ENCODE data around the gene RNF2.
A peak's percentile ranks its signal among the peaks of the same experiment; 100 is the strongest.
"Not testable (repeated sequence)": the region's sequence is repeated elsewhere in the genome, so short reads cannot be mapped to it uniquely, and the experiment has no call there.

The RNF2 gene

DNA sequence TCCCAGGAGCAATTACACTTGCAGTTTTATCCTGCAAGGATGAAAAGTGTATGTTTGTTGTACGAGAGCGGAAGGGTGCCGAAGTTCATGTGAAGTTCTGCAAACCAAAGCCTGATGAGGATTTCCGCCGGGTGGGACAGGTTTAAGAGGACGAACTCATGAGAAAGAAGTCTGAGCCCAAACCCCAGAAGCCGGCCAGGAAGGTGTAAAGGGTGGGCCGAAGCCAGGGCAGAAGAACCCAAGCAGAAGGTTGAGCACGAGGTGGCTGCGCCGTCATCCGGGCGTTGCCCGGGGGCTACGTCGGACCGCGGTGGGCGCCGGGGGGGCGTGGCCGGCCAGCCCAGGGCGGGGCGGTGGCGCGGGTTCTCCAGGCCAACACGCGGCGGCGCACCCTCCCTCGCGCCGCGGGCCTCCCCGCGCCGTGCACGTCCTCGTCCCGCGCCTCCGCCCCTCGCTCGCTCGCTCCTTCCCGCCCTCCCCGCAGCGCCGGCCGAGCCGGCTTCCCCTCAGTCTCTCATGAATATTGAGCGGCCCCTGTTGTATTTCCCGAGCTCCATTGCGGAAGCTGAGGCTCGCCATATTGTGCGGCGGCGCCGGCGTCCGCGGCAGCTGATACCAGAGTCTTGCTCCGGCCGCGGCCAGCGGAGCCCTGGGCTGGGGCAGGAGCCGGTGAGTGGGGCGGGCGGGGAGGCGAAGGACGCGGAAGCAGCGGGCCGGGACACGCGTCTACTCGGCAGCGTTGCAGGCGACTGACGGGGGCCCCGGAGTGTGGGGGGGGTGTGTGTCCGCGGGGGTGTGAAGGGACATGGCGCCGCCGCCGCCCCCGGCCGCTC, at the start of gene RNF2:
TSS of gene RNF2 (plus strand) at position 578 of the 833 bp plus-strand sequence. CDS start 41,996 bp downstream, outside the sequence.
- peak; percentile 78 for DNase-seq

DNA sequence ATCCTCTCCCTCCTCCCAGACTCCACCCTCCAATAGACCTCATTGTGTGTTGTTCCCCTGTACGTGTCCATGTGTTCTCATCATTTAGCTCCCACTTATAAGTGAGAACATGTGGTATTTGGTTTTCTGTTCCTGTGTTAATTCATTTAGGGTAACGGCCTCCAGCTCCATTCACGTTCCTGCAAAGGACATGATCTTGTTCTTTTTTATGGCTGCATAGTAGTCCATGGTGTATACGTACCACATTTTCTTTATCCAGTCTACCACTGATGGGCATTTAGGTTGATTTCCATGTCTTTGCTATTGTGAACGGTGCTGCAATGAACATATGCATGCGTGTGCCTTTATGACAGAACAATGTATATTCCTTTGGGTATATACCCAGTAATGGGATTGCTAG, 45.4 kb upstream of the RNF2 start:
- DNase-seq, result not testable (repeated sequence)

DNA sequence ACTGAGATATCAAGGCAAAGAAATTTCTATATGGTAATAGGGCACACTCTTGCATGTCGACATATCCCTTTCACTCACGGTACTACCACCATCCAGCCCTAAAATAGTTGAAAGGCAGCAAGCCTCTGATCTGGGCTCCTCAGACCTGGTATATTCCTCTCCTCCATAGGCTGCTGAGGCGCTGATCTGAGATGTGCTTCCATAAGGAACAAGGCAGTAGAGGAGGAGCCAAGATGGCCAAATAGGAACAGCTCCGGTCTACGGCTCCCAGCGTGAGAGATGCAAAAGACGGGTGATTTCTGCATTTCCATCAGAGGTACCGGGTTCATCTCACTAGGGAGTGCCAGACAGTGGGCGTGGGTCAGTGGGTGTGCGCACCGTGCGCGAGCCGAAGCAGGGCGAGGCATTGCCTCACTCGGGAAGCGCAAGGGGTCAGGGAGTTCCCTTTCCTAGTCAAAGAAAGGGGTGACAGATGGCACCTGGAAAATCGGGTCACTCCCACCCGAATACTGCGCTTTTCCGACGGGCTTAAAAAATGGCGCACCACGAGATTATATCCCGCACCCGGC, 44.0 kb upstream of the RNF2 start:
- not testable (repeated sequence) for DNase-seq

DNA sequence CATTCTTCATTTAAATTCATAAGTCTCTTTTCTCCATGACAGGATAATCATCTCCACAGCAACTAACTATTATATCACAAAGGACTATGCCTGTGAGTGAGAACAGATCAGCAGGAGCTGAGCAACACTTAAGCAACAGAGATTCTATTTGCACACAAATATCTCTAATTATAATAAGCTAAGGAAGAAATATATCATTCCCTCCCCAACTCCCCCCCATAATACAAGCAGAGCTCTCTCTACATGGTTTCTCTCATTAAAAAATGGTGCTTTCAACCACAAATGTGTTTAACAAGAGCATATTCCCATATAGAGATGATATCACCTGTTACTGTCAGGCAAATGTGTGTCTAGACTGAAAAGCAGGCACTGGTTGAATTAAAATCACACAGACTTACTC, 36.5 kb upstream of the RNF2 start:
- DNase-seq, result no peak

DNA sequence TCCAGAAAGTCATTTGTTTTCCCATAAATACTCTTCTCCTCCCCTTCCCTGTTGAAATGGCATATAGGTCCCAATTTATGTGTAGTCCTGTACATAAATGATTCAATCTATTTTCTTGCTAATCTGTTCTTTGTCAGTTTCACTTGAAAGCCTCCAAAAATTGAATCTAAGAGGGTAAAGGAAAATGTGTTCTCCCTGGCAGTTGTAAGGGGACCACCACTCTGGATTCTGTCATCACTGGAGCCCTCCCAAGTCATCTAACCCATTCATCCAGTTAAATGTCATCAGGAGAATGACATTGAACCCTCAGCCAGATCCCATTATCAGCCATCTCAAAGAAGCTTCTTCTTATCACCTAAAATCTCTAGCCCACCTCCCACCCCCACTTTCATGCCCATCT, 35.0 kb upstream of the RNF2 start:
- no peak for DNase-seq

DNA sequence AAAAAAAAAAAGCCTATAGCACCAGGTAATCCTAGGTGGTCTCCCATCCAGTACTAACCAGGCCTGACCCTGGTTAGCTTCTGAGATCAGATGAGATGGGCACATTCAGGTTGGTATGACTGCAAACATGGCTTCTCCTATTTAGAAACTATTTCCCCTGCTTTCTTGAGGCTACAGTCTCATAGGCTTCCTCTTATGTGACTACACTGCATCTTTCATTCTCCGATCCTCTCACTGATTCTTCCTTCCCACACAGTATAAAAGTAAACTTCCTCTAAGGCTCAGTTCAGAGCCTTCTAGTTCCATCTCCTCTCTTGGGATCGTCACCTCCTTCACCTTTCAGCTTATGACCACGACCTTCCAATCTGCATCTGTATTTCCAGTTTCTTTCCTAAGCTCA, 30.4 kb upstream of the RNF2 start:
- no peak for DNase-seq

DNA sequence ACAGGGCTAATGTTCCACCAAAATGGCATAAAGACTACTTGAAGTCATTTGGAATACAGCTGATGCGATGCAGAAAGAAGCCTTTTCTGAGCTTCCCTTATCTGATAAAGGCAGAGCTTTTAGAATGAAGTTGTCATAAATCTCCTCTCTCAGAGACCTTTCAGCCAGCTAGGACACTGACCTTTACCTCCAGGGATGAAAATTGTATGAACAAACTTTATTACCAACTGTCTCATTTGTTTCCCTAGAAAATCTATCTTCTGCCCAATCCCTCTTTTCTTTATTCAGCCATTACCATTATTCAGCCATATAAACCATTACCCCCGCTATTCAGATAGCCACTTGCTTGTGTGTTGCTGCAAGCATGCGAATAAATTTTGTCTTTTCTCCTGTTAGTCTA, 29.7 kb upstream of the RNF2 start:
- no peak for DNase-seq

DNA sequence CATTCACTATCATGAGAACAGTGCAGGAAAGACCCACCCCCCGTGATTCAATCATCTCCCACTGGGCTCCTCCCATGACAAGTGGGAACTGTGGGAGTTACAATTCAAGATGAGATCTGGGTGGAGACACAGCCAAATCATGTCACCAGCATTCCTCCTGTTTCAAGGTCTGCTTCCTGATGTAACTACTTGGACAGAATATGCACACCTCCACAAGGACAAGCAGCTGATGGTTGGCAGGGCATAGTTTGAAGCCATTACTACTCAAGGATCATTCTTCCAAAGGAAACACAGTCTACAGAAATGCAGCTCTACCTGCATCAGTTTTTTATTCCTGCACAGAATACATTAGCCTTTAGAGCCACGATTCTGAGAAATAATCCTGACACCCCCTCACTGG, 28.5 kb upstream of the RNF2 start:
- no peak for DNase-seq

DNA sequence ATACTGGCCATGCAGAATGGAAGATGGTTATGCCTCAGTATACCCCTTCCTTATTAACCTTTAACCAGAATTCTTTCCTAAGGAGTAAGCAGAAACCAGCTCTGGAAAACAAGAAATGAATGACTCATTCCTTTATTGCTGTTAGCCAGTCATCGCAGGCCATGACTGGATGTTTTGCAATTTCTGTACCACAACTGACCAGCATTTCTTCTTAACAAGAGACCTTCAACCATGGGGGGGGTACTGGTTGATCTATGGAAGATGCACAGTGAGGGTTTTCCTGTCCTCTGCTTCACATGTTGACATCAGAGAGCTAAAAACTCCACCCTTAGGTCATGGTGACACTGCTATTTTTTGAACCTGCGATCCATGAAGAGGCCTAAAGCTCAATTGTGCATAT, 28.0 kb upstream of the RNF2 start:
- DNase-seq, result no peak

DNA sequence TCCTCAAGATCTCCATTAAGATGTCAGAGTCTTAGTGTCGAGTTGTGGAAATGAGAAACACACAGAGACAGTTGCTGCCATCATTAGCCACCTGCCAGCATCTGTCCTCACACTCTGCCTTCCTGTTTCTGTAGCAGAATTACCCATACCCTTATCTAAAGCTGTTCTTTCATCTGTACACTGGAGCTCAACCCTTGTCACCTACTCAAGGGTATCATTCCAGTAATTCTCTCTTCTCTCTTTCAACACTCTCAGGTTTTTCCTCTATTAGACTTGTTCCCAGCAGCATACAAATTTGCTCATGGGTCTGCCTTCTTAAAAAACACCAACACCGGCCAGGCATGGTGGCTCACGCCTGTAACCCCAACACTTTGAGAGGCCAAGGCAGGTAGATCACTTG, 27.4 kb upstream of the RNF2 start:
- DNase-seq, result no peak

DNA sequence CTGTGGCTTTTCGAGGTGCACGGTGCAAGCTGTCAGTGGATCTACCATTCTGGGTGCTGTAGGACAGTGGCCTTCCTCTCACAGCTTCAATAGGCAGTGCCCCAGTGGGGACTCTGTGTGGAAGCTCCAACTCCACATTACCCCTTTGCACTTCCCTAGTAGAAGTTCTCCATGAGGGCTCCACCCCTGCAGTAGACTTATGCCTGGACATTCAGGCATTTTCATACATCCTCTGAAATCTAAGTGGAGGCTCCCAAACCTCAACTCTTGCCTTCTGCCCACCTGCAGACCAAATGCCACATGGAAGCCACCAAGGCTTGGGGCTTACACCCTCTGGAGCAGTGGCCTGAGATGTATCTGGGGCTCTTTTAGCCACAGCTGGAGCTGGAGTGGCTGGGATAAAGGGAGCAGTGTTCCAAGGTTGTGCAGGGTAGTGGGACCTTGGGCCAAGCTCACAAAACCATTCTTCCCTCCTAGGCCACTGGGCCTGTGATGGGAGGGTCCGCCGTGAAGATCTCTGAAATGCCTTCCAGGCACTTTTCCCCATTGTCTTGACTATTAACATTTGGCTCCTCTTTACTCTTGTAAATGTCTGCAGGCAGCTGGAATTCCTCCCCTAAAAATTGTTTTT, 18.0 kb upstream of the RNF2 start:
- DNase-seq, result no peak

DNA sequence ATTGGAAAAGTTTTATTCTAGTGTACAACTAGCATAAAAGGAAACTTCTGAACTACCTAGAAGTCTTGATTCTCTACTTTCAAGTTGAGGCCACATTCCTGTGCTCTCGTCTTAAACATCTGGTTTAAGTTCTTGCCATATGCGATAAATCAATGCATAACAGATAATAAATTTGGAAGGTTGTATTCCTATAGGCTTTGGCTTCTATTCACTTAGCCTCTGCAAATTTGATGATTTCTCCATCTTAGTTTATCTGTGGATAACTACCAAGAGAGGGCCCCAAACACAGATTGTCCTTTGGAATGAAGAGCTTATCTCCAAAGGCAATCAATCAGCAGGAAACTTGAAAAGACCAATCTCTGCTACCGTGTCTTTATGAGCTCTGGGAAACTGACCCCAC, 11.7 kb upstream of the RNF2 start:
- no peak for DNase-seq

DNA sequence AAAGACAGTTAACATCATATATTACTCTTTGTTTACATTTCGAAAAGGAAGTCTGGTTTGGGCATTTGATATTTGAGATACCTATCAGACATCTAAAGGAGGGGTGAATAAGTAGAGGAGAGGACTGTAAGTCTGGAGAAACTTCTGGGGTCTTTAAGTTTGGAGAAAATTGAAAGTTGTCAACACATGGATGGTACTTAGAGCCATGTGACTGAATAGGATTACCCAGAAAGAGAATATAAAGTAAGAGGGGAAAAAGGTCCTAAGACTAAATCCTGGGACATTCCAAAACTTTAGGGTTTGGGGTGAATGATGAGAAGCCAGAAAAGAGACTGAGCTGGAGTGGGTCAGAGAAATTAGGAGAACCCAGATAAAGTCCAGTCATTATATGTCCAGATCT, 10.1 kb upstream of the RNF2 start:
- DNase-seq, result no peak

DNA sequence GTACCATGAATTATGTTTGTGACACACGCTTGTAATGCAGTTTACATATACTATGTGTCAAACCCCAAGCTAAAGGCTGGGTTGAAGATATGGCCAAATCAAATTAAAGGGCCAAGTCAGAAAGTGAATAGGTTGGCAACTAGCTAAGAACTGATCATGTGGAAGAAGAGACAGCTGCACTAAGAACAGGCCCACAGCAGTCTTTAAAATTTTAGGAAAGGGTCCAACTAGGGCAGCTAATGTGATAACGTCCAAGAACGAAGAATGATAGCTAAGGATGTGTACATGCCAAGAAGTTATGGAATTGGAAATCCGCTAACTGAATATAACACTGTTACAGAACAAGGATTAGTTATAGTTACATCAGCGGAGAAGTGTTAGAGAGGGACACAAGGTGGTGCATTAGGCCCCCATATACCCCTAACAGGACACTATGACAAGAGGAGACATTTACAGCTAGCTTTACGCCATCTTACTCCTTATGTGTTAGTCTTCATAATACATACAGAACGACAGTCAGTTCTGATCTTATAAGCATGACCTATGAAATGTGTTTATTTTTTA, 6.5 kb upstream of the RNF2 start:
- no peak for DNase-seq

DNA sequence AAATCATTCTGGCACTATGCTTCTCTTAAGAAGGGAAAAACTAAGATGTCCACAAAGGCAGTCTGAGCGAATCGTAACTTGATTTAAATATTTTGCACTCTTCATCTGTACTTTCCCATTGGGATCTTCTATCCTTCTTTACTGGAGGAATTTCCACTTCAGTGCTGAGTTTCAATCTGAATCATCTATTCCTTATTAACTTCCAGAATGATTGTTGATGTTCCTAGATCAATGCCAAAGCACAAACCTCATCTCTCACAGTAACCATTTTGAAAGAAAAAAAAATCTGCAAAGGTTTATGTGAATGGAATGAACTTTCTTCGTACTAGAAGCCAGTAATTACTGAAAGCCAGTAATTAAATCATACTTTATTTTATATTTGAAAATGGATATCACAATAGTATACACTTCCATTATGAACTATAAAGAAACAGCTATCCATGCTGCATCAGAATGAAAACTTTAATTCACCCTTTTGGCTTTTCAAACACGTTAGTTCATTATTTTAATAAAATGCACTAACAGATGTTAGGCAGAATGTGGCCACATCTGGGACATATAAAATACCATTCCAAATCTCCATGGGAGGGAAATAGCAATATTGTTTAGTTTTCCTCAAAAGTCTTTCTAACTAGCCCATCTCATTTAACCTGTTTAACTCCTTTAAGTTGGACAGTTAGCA, 5.5 kb upstream of the RNF2 start:
- DNase-seq, result no peak

DNA sequence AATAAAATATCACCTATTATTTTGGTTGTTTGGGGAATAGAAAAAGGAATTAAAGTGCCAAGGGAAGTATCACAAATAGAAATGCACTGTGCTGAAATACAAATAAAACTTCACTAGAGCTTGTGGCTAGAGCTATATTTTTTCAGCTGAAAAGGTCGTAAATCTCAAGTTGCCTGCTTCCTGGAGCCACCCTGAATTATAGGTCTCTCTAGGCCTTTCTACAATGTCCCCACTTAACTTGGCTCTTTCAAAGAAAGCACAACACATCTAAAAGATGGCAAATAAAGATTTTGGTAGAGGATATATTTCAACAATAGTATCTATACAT, 5.0 kb upstream of the RNF2 start:
- DNase-seq, result no peak

DNA sequence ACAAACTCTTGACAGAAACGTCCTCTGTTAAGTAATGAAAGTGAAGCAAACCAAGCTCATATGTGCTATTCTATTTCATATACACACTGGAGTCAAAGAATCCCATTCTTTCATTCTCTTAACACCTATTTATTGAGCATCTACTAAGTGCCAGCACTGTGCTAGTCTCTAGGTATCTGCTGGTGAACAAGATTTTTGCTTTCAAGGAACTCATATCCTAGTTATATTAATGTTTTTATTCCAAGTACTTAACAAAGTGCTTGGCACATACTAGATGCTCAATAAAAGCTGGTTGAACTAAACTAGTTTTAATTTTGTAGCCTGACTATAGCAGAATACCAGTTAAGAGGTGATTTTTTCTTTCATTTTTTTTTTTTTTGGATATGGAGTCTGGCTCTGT, 3.6 kb upstream of the RNF2 start:
- no peak for DNase-seq

DNA sequence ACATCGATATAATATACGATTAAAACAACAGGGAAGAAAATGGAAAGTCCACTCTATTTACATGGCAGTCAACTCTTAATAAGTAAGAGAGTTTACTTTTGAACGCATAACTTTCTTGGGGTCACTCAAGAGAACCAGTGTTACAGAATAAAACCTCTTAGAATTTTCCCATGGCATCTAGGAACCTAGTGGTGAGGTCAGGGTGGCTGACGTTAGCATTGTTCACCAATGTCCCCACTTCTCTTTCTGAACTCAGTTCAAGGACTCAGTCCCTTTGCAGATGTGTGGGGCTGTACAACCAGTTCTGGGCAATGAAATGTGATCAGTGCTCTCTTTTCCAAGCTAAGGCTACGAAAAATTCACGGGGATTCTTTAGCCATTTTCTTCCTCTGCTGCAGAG, 2.6 kb upstream of the RNF2 start:
- DNase-seq, result no peak

DNA sequence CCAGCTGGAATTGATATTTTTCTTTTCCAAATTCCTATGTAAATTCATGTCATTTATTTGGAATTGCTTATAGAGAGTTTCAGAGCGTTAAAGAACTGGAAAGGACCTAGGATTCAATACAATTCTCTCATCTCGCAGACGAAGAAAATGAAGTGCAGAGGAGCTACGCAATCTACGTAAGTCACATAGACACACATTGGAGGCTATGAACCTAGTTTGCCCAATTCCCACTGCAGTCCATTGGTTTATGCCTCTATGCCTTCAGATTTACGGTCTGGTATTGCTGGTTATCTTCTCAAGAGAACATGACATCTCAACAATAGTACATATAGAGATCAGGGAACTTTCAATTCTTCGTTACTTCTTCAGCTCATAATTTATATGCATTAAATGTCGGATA, 971 bp upstream of the RNF2 start:
- DNase-seq, result no peak

DNA sequence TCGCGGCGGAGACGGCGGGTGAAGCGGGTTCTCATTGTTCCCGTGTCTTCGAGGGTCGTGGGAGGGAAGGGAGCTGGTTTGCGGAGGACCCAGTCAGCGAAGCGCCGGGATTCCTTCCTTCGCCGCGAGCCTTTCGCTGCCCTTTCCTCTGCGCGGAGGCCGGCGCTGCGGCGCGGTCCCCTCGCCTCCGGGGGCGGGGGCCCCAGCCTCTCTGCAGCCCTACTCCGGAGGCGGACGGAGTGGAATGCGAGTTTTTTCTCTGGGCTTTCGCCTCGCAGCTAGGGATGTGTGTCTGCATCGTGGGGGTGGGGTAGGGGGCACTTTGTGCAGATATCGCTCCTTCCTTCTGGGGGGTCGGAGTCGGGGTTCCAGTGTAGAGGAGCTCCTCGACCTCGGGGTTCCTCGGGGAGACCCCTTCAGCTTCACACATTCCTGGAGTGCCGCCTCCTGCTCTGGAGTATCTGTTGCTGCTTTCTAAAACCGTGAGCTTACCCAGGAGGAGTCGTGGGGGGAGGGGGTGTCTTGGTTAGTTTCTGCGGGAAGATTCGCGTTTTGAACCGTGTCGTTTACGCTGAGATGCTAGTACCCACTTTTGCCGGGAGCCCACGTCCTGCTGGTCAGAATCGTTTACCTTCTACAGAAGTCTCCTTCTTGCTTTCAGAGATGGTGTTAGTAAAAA, 595 bp downstream of the RNF2 start:
- peak; percentile 62 for DNase-seq

DNA sequence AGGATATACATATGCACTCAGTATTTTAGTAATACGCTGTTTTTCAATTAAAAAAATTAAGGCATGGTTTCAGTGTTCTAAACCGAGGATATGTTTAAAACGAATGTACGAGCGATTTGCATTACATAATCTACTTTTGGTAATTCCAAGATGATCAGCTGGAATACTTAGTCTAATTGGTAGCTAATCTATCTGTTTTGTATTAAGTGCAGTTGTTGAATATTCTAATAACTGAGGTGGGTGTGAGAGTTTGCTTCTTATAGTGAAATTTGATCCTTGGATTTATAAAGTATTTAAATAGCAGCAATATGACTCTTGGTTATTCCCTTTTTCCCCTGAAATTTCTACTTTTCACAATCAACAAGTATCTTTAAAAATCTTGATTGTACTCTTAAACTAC, 1.3 kb downstream of the RNF2 start:
- no peak for DNase-seq

DNA sequence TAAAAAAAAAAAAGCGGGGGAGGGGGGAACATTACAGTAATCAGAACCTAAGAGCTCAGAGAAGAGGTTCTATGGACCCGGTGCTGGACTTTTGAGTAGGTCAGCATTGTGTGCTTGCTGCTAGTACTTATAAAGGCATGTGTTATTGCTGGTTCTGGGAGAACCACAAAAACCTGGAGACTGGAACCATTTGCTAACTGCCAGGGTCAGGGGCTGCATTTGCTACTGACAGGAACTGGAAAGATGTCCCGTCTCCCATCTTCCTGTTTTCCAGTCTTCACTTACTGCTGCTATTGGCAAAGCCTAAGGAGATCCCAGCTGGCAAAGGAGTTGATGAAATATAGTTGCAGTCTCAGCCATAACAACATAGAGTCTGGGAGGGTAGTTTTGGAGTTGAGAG, 4.3 kb downstream of the RNF2 start:
- DNase-seq, result no peak

DNA sequence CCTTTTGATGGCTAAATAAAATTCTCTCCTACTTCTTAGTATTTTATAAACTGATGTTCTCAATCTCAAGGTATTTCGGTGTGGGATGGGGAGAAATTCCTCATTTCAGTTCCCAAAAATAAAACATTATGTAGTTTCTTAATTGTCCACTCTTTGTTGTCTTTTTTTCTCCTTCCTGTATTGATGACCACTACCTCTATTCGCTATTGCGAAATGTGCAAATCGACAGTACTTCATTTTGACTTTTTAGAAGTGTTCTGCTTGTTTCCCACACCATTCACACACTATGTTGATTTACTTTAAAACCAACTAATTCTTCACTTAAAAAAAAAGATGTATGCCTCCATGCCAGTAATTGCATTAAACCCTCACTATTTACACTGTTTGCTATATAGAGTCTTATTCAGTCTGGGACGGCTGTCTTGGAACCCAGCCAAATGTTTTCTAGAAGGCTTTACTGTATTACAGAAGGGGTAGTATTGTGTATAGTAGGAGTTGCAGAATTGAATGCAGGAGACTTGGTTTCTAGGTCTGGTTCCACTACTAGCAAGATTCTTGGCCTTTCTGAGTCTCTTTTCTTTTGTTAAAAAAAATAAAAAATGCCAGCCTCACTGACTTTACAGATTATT, 5.6 kb downstream of the RNF2 start:
- peak; percentile 4 for DNase-seq
